Measurements from ENCODE around the gene PLA2R1. TPM values are rescaled to one million over a fixed set of nuclear protein-coding genes. Genes with fewer than 3 reads are reported as not detected.

The PLA2R1 gene
- polyA plus RNA-seq, 3 donors: not detected

DNA sequence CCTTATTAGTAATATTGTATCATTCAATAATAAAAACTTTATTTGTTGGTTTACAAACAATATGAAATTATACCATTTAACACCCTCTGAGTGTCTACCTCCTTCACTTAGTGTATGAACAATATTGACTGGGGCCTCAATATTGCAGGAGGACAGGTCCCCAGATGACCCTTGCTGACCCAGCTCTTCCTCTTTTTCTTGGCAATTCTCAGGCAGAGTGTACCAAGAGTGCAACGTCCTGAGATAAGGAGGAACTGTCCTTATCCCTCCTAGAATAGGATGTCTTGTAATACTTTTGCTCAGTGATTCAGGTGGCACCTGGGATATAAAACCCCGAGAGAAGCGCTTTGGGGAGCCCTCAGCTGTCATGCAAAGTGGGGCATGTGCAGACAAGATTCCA, 76.8 kb downstream of the PLA2R1 start:
- Mint-ChIP-seq H3K4me1 (peaks cover 20% of the 10 kb centered on the region), H3K36me3 (no peaks in the 10 kb centered on the region), H3K27ac (no peak overlapping the region), H3K4me3 (no peak overlapping the region), H3K9me3 (peaks cover 0 to 8% (median 4%) of the 10 kb centered on the region in 7 donors), H3K27me3 (ENCODE audit: low read depth in 3 of 3) (peaks cover 0 to 4% (median 0%) of the 10 kb centered on the region in 3 donors)
- Histone ChIP-seq H3K79me2 (ENCODE audit: insufficient read depth, low read length) (no peaks in the 10 kb centered on the region), H3K9me3 (replicated peaks in 1 of 2; ENCODE audit: control insufficient read depth in 1 of 2, insufficient read depth in 1 of 2, low read length in 2 of 2) (peaks cover 5 to 6% of the 10 kb centered on the region in 2 donors), H3K36me3 (replicated peaks in 1 of 2; ENCODE audit: control insufficient read depth in 1 of 2, insufficient read depth in 2 of 2, low read length in 2 of 2) (no peaks in the 10 kb centered on the region), H3K27ac (ENCODE audit: low read depth in 1 of 2, low read length in 2 of 2) (no peak overlapping the region), H3K4me1 (ENCODE audit: control insufficient read depth in 1 of 2, insufficient read depth in 2 of 2, low read length in 2 of 2) (peaks cover 4 to 7% of the 10 kb centered on the region in 2 donors), H4K20me1 (ENCODE audit: insufficient read depth, low read length) (no peaks in the 10 kb centered on the region), H3K9ac (ENCODE audit: insufficient read depth, low read length, poor library complexity, severe bottlenecking) (no peak overlapping the region), H3K4me2 (replicated peaks; ENCODE audit: extremely low read depth, low read length, poor library complexity, severe bottlenecking) (no peak overlapping the region), H2AFZ (ENCODE audit: insufficient read depth, low read depth, low read length, poor library complexity, severe bottlenecking) (no peak overlapping the region), H3K27me3 (ENCODE audit: control insufficient read depth in 2 of 2, insufficient read depth in 2 of 2, low read length in 2 of 2) (peaks cover 0 to 2% of the 10 kb centered on the region in 2 donors), H3K4me3 (replicated peaks in 1 of 3; ENCODE audit: low read depth in 2 of 3, low read length in 3 of 3) (no peak overlapping the region)
- intact Hi-C loops (cut with micrococcal nuclease): no loop called here
- no peak for DNase-seq
- TF ChIP-seq, protein P1, sequence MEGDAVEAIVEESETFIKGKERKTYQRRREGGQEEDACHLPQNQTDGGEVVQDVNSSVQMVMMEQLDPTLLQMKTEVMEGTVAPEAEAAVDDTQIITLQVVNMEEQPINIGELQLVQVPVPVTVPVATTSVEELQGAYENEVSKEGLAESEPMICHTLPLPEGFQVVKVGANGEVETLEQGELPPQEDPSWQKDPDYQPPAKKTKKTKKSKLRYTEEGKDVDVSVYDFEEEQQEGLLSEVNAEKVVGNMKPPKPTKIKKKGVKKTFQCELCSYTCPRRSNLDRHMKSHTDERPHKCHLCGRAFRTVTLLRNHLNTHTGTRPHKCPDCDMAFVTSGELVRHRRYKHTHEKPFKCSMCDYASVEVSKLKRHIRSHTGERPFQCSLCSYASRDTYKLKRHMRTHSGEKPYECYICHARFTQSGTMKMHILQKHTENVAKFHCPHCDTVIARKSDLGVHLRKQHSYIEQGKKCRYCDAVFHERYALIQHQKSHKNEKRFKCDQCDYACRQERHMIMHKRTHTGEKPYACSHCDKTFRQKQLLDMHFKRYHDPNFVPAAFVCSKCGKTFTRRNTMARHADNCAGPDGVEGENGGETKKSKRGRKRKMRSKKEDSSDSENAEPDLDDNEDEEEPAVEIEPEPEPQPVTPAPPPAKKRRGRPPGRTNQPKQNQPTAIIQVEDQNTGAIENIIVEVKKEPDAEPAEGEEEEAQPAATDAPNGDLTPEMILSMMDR (IDR thresholded peaks at IDR 0.05): no peak
- 0% methylated on average over 1 of the region's 3 CpGs for WGBS (ENCODE audit: insufficient coverage)

DNA sequence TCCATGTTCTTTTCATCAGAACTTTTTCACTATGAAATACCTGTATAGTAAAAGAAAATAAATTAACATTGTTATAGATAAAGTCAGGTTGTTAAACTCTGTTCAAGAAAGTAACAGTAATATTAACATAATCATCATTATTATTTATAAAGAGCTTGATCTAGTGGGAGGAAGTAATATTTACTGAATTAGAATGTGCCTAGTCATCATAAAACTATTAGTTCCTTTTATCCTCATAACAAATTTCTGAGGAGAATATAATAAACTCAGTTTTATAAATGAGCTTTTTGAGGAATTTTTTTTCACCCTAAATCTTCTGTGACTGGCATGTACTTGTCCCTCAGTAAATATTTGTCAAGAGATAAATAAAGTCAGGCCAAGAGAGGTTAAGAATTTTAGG, 78.4 kb downstream of the PLA2R1 start:
- peaks cover 5 to 6% of the 10 kb centered on the region in 2 donors for H3K9me3 ChIP-seq (replicated peaks in 1 of 2; ENCODE audit: control insufficient read depth in 1 of 2, insufficient read depth in 1 of 2, low read length in 2 of 2)
- H3K9ac ChIP-seq (ENCODE audit: insufficient read depth, low read length, poor library complexity, severe bottlenecking): no peak overlapping the region
- Mint-ChIP-seq H3K9me3 (peaks cover 0 to 8% (median 4%) of the 10 kb centered on the region in 7 donors), H3K27ac (no peak overlapping the region), H3K27me3 (ENCODE audit: low read depth in 3 of 3) (peaks cover 0 to 4% (median 2%) of the 10 kb centered on the region in 3 donors), H3K36me3 (no peaks in the 10 kb centered on the region), H3K4me3 (no peak overlapping the region), H3K4me1 (peaks cover 20% of the 10 kb centered on the region)
- no peak overlapping the region for H3K4me3 ChIP-seq (replicated peaks in 1 of 3; ENCODE audit: low read depth in 2 of 3, low read length in 3 of 3)
- intact Hi-C loops (cut with micrococcal nuclease): no loop called here
- TF ChIP-seq, protein P1 (IDR thresholded peaks at IDR 0.05): no peak
- no peaks in the 10 kb centered on the region for H3K27me3 ChIP-seq (ENCODE audit: control insufficient read depth in 2 of 2, insufficient read depth in 2 of 2, low read length in 2 of 2)
- H3K36me3 ChIP-seq (replicated peaks in 1 of 2; ENCODE audit: control insufficient read depth in 1 of 2, insufficient read depth in 2 of 2, low read length in 2 of 2): no peaks in the 10 kb centered on the region
- H3K79me2 ChIP-seq (ENCODE audit: insufficient read depth, low read length): no peaks in the 10 kb centered on the region
- no peak overlapping the region for H3K27ac ChIP-seq (ENCODE audit: low read depth in 1 of 2, low read length in 2 of 2)
- no peak overlapping the region for H2AFZ ChIP-seq (ENCODE audit: insufficient read depth, low read depth, low read length, poor library complexity, severe bottlenecking)
- no peaks in the 10 kb centered on the region for H4K20me1 ChIP-seq (ENCODE audit: insufficient read depth, low read length)
- no peak for DNase-seq
- H3K4me1 ChIP-seq (ENCODE audit: control insufficient read depth in 1 of 2, insufficient read depth in 2 of 2, low read length in 2 of 2): peaks cover 4 to 7% of the 10 kb centered on the region in 2 donors
- no peak overlapping the region for H3K4me2 ChIP-seq (replicated peaks; ENCODE audit: extremely low read depth, low read length, poor library complexity, severe bottlenecking)

Measured in CD14-positive monocyte (primary cell).